ENCODE data around the gene ERC2.

- TF ChIP-seq, protein P1, sequence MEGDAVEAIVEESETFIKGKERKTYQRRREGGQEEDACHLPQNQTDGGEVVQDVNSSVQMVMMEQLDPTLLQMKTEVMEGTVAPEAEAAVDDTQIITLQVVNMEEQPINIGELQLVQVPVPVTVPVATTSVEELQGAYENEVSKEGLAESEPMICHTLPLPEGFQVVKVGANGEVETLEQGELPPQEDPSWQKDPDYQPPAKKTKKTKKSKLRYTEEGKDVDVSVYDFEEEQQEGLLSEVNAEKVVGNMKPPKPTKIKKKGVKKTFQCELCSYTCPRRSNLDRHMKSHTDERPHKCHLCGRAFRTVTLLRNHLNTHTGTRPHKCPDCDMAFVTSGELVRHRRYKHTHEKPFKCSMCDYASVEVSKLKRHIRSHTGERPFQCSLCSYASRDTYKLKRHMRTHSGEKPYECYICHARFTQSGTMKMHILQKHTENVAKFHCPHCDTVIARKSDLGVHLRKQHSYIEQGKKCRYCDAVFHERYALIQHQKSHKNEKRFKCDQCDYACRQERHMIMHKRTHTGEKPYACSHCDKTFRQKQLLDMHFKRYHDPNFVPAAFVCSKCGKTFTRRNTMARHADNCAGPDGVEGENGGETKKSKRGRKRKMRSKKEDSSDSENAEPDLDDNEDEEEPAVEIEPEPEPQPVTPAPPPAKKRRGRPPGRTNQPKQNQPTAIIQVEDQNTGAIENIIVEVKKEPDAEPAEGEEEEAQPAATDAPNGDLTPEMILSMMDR (IDR thresholded peaks at IDR 0.05), result no peak
- no peak for TF ChIP-seq POLR2A (IDR thresholded peaks at IDR 0.05)
Observed at GRCh38 chr3:56081246-56081645, 387.0 kb downstream of the ERC2 start.
